ENCODE measurements around the gene OR6C70.
"Not testable (repeated sequence)": the region's sequence is repeated elsewhere in the genome, so short reads cannot be mapped to it uniquely, and the experiment has no call there.

OR6C70 gene
- 0 to 0.07 (median 0) reads per million in 18 experiments for total RNA-seq

- DNase-seq = no peak
Measured at GRCh38 chr12:55470088-55470829, at the start of gene OR6C70. Gene OR6C70, minus strand, starts transcription at chr12:55470138. Its CDS starts 0 bp downstream, at chr12:55470138.

GRCh38 chr12:55516391-55516790 lies 46.5 kb upstream of the OR6C70 start:
- DNase-seq = no peak

GRCh38 chr12:55515696-55516095 lies 45.8 kb upstream of the OR6C70 start:
- DNase-seq = no peak

GRCh38 chr12:55501601-55502000 lies 31.7 kb upstream of the OR6C70 start:
- DNase-seq = no peak

- no peak for DNase-seq
Measured at GRCh38 chr12:55499810-55500252, 29.9 kb upstream of the OR6C70 start.

- DNase-seq = no peak
Measured at GRCh38 chr12:55499231-55499630, 29.3 kb upstream of the OR6C70 start.

GRCh38 chr12:55495490-55495889 lies 25.6 kb upstream of the OR6C70 start:
- no peak for DNase-seq

GRCh38 chr12:55492078-55492477 lies 22.1 kb upstream of the OR6C70 start, which contains the start of gene OR6C68:
Gene OR6C68, plus strand, starts transcription at chr12:55492378. Its CDS starts 0 bp downstream, at chr12:55492378.
- DNase-seq = no peak

GRCh38 chr12:55484284-55484683 lies 14.3 kb upstream of the OR6C70 start:
- DNase-seq = not testable (repeated sequence)

GRCh38 chr12:55479136-55479535 lies 9.2 kb upstream of the OR6C70 start:
- DNase-seq = not testable (repeated sequence)

- DNase-seq = no peak
Measured at GRCh38 chr12:55472264-55472663, 2.3 kb upstream of the OR6C70 start.

GRCh38 chr12:55469291-55469690 lies 647 bp downstream of the OR6C70 start:
- peak in 1 of 2 donors; percentile 2 for DNase-seq

- DNase-seq = no peak
Measured at GRCh38 chr12:55467836-55468235, 2.1 kb downstream of the OR6C70 start.

GRCh38 chr12:55464926-55465325 lies 5.0 kb downstream of the OR6C70 start:
- DNase-seq = not testable (repeated sequence)

- DNase-seq = no peak
Measured at GRCh38 chr12:55448825-55449224, 21.1 kb downstream of the OR6C70 start.

GRCh38 chr12:55446326-55446725 lies 23.6 kb downstream of the OR6C70 start:
- DNase-seq = no peak

- DNase-seq = no peak
Measured at GRCh38 chr12:55445357-55445756, 24.6 kb downstream of the OR6C70 start.

GRCh38 chr12:55443776-55444175 lies 26.2 kb downstream of the OR6C70 start, which contains the start of gene OR6C2:
Gene OR6C2, plus strand, starts transcription at chr12:55444076. Its CDS starts 8,138 bp downstream, at chr12:55452214.
- DNase-seq = no peak

GRCh38 chr12:55441233-55441632 lies 28.7 kb downstream of the OR6C70 start:
- not testable (repeated sequence) for DNase-seq

- DNase-seq = peak; percentile 9 to 15
Measured at GRCh38 chr12:55428331-55429243, 41.4 kb downstream of the OR6C70 start.

- DNase-seq = no peak
Measured at GRCh38 chr12:55425954-55426353, 44.0 kb downstream of the OR6C70 start, which contains the start of gene OR6C76. Gene OR6C76, plus strand, starts transcription at chr12:55426254. Its CDS starts 0 bp downstream, at chr12:55426254.

- no peak for DNase-seq
Measured at GRCh38 chr12:55420307-55420962, 49.5 kb downstream of the OR6C70 start.

Measured in inflammatory macrophage (primary cell).